Astrocyte (in vitro differentiated cells and primary cell): ENCODE results near the gene TNIK. TPM values are rescaled to one million over a fixed set of nuclear protein-coding genes. Genes with fewer than 3 reads are reported as not detected.

ENCODE experiments used
- DNase-seq: peaks from one replicate; pipeline ENCODE4 v3.0.0-alpha.2; 2010; ENCODE audit warnings: low read depth
- FAIRE-seq: peaks from 2 replicates; lab custom pipeline; 2011; peaks lifted over from hg19 to GRCh38; lab: Jason Lieb, UNC
- H2AFZ ChIP-seq: 2 replicates; pipeline ENCODE4 v1.6.0; 2012; ENCODE audit warnings: low read depth, low read length, inconsistent platforms
- H3K27ac ChIP-seq: 2 replicates; pipeline ENCODE4 v1.5.1; 2011; ENCODE audit warnings: low read depth, low read length, inconsistent platforms
- H3K27me3 ChIP-seq: 2 replicates; pipeline ENCODE4 v1.6.0; 2011; ENCODE audit warnings: low read length, inconsistent platforms; ENCODE audit not compliant: insufficient read depth
- H3K36me3 ChIP-seq: 2 replicates; pipeline ENCODE4 v1.5.1; 2011; ENCODE audit warnings: low read length, inconsistent platforms; ENCODE audit not compliant: insufficient read depth
- H3K4me1 ChIP-seq: 2 replicates; pipeline ENCODE4 v1.5.1; 2011; ENCODE audit warnings: low read length, inconsistent platforms; ENCODE audit not compliant: insufficient read depth
- H3K4me2 ChIP-seq: 2 replicates; pipeline ENCODE4 v1.6.0; 2012; ENCODE audit warnings: low read length, inconsistent platforms
- H3K4me3 ChIP-seq: 2 replicates; pipeline ENCODE4 v1.5.1; 2011; ENCODE audit warnings: low read depth, mild to moderate bottlenecking, low read length, inconsistent platforms; ENCODE audit not compliant: insufficient read depth
- H3K79me2 ChIP-seq: 2 replicates; pipeline ENCODE4 v1.6.0; 2012; ENCODE audit warnings: mild to moderate bottlenecking, low read length, inconsistent platforms; ENCODE audit not compliant: insufficient read depth
- H3K9ac ChIP-seq: 2 replicates; pipeline ENCODE4 v1.6.0; 2012; ENCODE audit warnings: mild to moderate bottlenecking, low read length, inconsistent platforms
- H3K9me3 ChIP-seq: 2 replicates; pipeline ENCODE4 v1.5.1; 2012; ENCODE audit warnings: low read depth, mild to moderate bottlenecking, low read length, inconsistent platforms; ENCODE audit not compliant: insufficient read depth
- H4K20me1 ChIP-seq: 2 replicates; pipeline ENCODE4 v1.6.0; 2012; ENCODE audit warnings: low read length, inconsistent platforms; ENCODE audit not compliant: insufficient read depth
- H3K27ac Mint-ChIP-seq: one replicate; pipeline ENCODE4 v1.8.0; 2021; ENCODE audit warnings: mild to moderate bottlenecking, mixed read lengths; ENCODE audit not compliant: unreplicated experiment
- H3K27me3 Mint-ChIP-seq: one replicate; pipeline ENCODE4 v1.8.0; 2021; ENCODE audit warnings: low read depth, mixed read lengths; ENCODE audit not compliant: unreplicated experiment
- H3K36me3 Mint-ChIP-seq: one replicate; pipeline ENCODE4 v1.8.0; 2021; ENCODE audit warnings: low read depth, mixed read lengths; ENCODE audit not compliant: unreplicated experiment
- H3K4me1 Mint-ChIP-seq: one replicate; pipeline ENCODE4 v1.8.0; 2021; ENCODE audit warnings: low read depth, mixed read lengths; ENCODE audit not compliant: unreplicated experiment
- H3K4me3 Mint-ChIP-seq: one replicate; pipeline ENCODE4 v1.8.0; 2021; ENCODE audit warnings: mild to moderate bottlenecking, moderate library complexity, mixed read lengths; ENCODE audit not compliant: unreplicated experiment
- H3K9me3 Mint-ChIP-seq: one replicate; pipeline ENCODE4 v1.8.0; 2021; ENCODE audit warnings: mild to moderate bottlenecking, mixed read lengths; ENCODE audit not compliant: unreplicated experiment
- EZH2 ChIP-seq: IDR thresholded peaks from 2 replicates; pipeline ENCODE4 v1.6.1; 2012; ENCODE audit warnings: mild to moderate bottlenecking, low read length, inconsistent platforms; ENCODE audit not compliant: insufficient read depth
- total RNA-seq: library from RNA; stranded (reverse); gene quantifications from 2 replicates; pipeline ENCODE4 v1.2.1, GENCODE V29; 2021
- TF ChIP-seq, protein P1 (sequence below): IDR thresholded peaks from 2 replicates; pipeline ENCODE4 v1.5.1; 2011; ENCODE audit warnings: low read depth, mild to moderate bottlenecking, inconsistent platforms, low read length, moderate library complexity; ENCODE audit not compliant: insufficient read depth

Gene TNIK
- total RNA-seq, 1 donor from 2014 or later: 70.0 TPM

DNA sequence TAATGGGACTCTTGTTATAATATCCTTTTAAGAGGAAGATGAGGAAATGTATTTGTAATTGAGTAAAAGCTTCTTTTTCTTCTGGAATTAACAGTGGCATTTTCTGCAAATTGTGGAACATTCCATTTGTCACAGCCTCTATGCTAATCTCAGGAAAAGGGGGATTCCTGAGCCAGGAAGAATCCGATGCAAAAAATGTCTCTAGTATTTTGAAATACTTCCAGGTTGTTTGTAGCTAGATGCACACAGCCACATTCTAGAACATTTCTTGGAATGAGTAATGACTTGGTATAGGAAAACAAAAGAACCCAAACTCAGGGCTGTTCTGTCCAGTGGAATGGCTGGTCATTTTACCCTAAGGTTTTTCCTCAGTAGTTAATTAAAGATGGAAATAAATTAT is 335.2 kb downstream of the TNIK start:
- Histone ChIP-seq H3K4me3 (no peak overlapping the region), H3K79me2 (no peaks in the 10 kb centered on the region), H3K4me2 (no peak overlapping the region), H4K20me1 (no peaks in the 10 kb centered on the region), H3K27ac (no peak overlapping the region), H3K9me3 (no peaks in the 10 kb centered on the region), H3K36me3 (no peaks in the 10 kb centered on the region), H3K9ac (no peak overlapping the region), H2AFZ (no peak overlapping the region), H3K27me3 (no peaks in the 10 kb centered on the region), H3K4me1 (peaks cover 10% of the 10 kb centered on the region)
- Mint-ChIP-seq H3K27me3 (no peaks in the 10 kb centered on the region), H3K9me3 (no peaks in the 10 kb centered on the region), H3K4me1 (peaks cover 35% of the 10 kb centered on the region), H3K4me3 (no peak overlapping the region), H3K27ac (peak overlapping the region; percentile 48), H3K36me3 (peaks cover 38% of the 10 kb centered on the region)
- TF ChIP-seq, protein P1, sequence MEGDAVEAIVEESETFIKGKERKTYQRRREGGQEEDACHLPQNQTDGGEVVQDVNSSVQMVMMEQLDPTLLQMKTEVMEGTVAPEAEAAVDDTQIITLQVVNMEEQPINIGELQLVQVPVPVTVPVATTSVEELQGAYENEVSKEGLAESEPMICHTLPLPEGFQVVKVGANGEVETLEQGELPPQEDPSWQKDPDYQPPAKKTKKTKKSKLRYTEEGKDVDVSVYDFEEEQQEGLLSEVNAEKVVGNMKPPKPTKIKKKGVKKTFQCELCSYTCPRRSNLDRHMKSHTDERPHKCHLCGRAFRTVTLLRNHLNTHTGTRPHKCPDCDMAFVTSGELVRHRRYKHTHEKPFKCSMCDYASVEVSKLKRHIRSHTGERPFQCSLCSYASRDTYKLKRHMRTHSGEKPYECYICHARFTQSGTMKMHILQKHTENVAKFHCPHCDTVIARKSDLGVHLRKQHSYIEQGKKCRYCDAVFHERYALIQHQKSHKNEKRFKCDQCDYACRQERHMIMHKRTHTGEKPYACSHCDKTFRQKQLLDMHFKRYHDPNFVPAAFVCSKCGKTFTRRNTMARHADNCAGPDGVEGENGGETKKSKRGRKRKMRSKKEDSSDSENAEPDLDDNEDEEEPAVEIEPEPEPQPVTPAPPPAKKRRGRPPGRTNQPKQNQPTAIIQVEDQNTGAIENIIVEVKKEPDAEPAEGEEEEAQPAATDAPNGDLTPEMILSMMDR: no peak
- TF ChIP-seq EZH2: no peak
- no peak for FAIRE-seq
- peak; percentile 60 for DNase-seq

GRCh38 chr3:171123915-171124314 is 336.3 kb downstream of the TNIK start:
- Histone ChIP-seq H3K27me3 (no peaks in the 10 kb centered on the region), H3K9ac (no peak overlapping the region), H3K4me1 (no peaks in the 10 kb centered on the region), H3K27ac (no peak overlapping the region), H2AFZ (no peak overlapping the region), H3K9me3 (no peaks in the 10 kb centered on the region), H3K4me3 (no peak overlapping the region), H3K4me2 (no peak overlapping the region), H3K79me2 (no peaks in the 10 kb centered on the region), H3K36me3 (no peaks in the 10 kb centered on the region), H4K20me1 (no peaks in the 10 kb centered on the region)
- FAIRE-seq (no peak), DNase-seq (no peak)
- no peak overlapping the region for H3K4me3 Mint-ChIP-seq
- H3K36me3 Mint-ChIP-seq: peaks cover 37% of the 10 kb centered on the region
- no peaks in the 10 kb centered on the region for H3K9me3 Mint-ChIP-seq
- TF ChIP-seq EZH2: no peak
- TF ChIP-seq, protein P1: no peak
- H3K27me3 Mint-ChIP-seq: no peaks in the 10 kb centered on the region
- H3K4me1 Mint-ChIP-seq: peaks cover 24% of the 10 kb centered on the region
- H3K27ac Mint-ChIP-seq: no peak overlapping the region

- no peak overlapping the region for H3K27ac Mint-ChIP-seq
- H3K36me3 Mint-ChIP-seq: peaks cover 36% of the 10 kb centered on the region
- Histone ChIP-seq H3K79me2 (no peaks in the 10 kb centered on the region), H3K36me3 (no peaks in the 10 kb centered on the region), H3K4me2 (no peak overlapping the region), H3K27me3 (no peaks in the 10 kb centered on the region), H3K4me1 (no peaks in the 10 kb centered on the region), H3K9ac (no peak overlapping the region), H3K4me3 (no peak overlapping the region), H3K9me3 (no peaks in the 10 kb centered on the region), H4K20me1 (no peaks in the 10 kb centered on the region), H2AFZ (no peak overlapping the region), H3K27ac (no peak overlapping the region)
- no peaks in the 10 kb centered on the region for H3K27me3 Mint-ChIP-seq
- DNase-seq (no peak), FAIRE-seq (peak; percentile 34)
- peaks cover 22% of the 10 kb centered on the region for H3K4me1 Mint-ChIP-seq
- H3K9me3 Mint-ChIP-seq: no peaks in the 10 kb centered on the region
- TF ChIP-seq EZH2: no peak
- TF ChIP-seq, protein P1: no peak
- no peak overlapping the region for H3K4me3 Mint-ChIP-seq
Measured at GRCh38 chr3:171122861-171123260, 337.3 kb downstream of the TNIK start.
